ENCODE results near the gene TEAD1. TPM values are rescaled to one million over a fixed set of nuclear protein-coding genes. Genes with fewer than 3 reads are reported as not detected.
A peak's percentile ranks its signal among the peaks of the same experiment; 100 is the strongest.

TEAD1 gene
- total RNA-seq, 1 donor from 2014 or later: 51.9 TPM

- DNase-seq (no peak), ATAC-seq (no peak)
- Histone ChIP-seq H3K9me3 (no peaks in the 10 kb centered on the region), H3K27ac (no peak overlapping the region), H3K4me3 (no peak overlapping the region), H3K27me3 (ENCODE audit: low read depth) (no peaks in the 10 kb centered on the region), H3K4me1 (peaks cover 21% of the 10 kb centered on the region), H3K36me3 (peaks cover 18% of the 10 kb centered on the region)
- TF ChIP-seq CTCF (IDR thresholded peaks at IDR 0.05): no peak
- intact Hi-C loops (cut with DNase I): no loop called here
Measured at GRCh38 chr11:12768726-12769673, 94.8 kb downstream of the TEAD1 start.

- no peak overlapping the region for H3K4me3 ChIP-seq
- no peaks in the 10 kb centered on the region for H3K9me3 ChIP-seq
- peaks cover 21% of the 10 kb centered on the region for H3K4me1 ChIP-seq
- DNase-seq: no peak
- H3K36me3 ChIP-seq: peaks cover 10% of the 10 kb centered on the region
- no peaks in the 10 kb centered on the region for H3K27me3 ChIP-seq (ENCODE audit: low read depth)
- intact Hi-C loops (cut with DNase I): no loop called here
- ATAC-seq: peak in 1 of 2 donors; percentile 53
- H3K27ac ChIP-seq: no peak overlapping the region
- TF ChIP-seq CTCF (IDR thresholded peaks at IDR 0.05): no peak
Measured at GRCh38 chr11:12769834-12770345, 95.7 kb downstream of the TEAD1 start.

DNA sequence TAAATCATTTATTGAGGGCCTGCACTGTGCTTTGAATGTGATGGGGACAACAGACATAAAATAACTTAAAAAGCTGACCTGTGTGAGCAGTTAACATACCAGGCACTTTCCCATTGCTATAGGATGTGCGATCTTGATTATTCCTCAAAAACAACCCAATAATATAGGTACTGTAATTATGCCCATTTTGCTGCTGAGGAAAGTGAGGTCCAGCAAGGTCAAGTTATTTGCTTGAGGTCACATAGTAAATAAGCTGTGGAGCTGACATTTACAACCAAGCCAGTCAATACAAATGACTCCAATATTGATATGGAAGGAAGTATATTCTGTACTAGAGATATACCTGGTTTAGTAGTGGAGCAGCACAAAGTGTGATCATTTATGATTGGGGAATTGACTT is 96.2 kb downstream of the TEAD1 start:
- Histone ChIP-seq H3K4me1 (peaks cover 21% of the 10 kb centered on the region), H3K27me3 (ENCODE audit: low read depth) (no peaks in the 10 kb centered on the region), H3K36me3 (peaks cover 5% of the 10 kb centered on the region), H3K9me3 (no peaks in the 10 kb centered on the region), H3K27ac (no peak overlapping the region), H3K4me3 (no peak overlapping the region)
- no peak for TF ChIP-seq CTCF (IDR thresholded peaks at IDR 0.05)
- ATAC-seq (no peak), DNase-seq (no peak)
- intact Hi-C loops (cut with DNase I): no loop called here

- ATAC-seq (no peak), DNase-seq (no peak)
- Histone ChIP-seq H3K27me3 (ENCODE audit: low read depth) (no peaks in the 10 kb centered on the region), H3K36me3 (peaks cover under 1% of the 10 kb centered on the region), H3K9me3 (no peaks in the 10 kb centered on the region), H3K4me3 (no peak overlapping the region), H3K27ac (no peak overlapping the region), H3K4me1 (peaks cover 21% of the 10 kb centered on the region)
- TF ChIP-seq CTCF (IDR thresholded peaks at IDR 0.05): no peak
- intact Hi-C loops (cut with DNase I): no loop called here
Measured at GRCh38 chr11:12770966-12771597, 96.9 kb downstream of the TEAD1 start.

DNA sequence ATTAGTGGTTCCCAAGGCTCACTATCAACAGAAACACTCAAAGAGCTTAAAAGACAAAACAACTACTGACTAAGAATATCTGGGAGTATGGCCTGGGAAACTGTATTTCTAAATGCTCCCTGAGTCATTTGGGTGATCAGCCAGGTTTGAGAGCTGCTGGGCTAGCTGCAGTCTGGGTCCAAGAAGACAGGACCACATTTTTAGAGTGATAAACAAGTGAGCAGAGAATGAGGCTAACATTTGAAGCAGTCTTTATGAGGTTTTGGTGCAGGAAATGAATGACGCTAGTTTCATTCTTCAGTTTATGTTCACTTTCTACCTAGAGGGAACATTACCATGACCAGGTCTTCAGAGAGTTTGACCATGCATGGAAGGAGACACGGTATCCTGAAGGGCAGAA is 97.7 kb downstream of the TEAD1 start:
- intact Hi-C loops (cut with DNase I): no loop called here
- Histone ChIP-seq H3K27ac (no peak overlapping the region), H3K27me3 (ENCODE audit: low read depth) (no peaks in the 10 kb centered on the region), H3K4me3 (no peak overlapping the region), H3K36me3 (no peaks in the 10 kb centered on the region), H3K4me1 (peaks cover 21% of the 10 kb centered on the region), H3K9me3 (no peaks in the 10 kb centered on the region)
- ATAC-seq (no peak), DNase-seq (no peak)
- TF ChIP-seq CTCF (IDR thresholded peaks at IDR 0.05): no peak
